GM18499 (cell line): ENCODE data around the gene CCDC78.

Source experiments
- ATAC-seq: cut with Tn5 transposase; IDR thresholded peaks from one replicate; pipeline ENCODE4 v1.9.1; 2021; ENCODE audit warnings: moderate number of reproducible peaks; ENCODE audit not compliant: insufficient read depth, unreplicated experiment

The CCDC78 gene

GRCh38 chr16:740764-741505 lies 14.7 kb upstream of the CCDC78 start, which contains the start of gene CIAO3:
Gene CIAO3 (minus strand): TSS chr16:740997. CDS start chr16:740985, 12 bp downstream.
- ATAC-seq, result no peak

- ATAC-seq, result no peak
Measured at GRCh38 chr16:740459-740763, 14.2 kb upstream of the CCDC78 start.

- no peak for ATAC-seq
Measured at GRCh38 chr16:739560-740458, 13.6 kb upstream of the CCDC78 start.

GRCh38 chr16:736936-737481 lies 10.8 kb upstream of the CCDC78 start:
- no peak for ATAC-seq

- no peak for ATAC-seq
Measured at GRCh38 chr16:735982-736453, 9.8 kb upstream of the CCDC78 start.

- ATAC-seq, result no peak
Measured at GRCh38 chr16:734981-735881, 9.0 kb upstream of the CCDC78 start.

GRCh38 chr16:734208-734980 lies 8.2 kb upstream of the CCDC78 start:
- ATAC-seq, result no peak

- ATAC-seq, result no peak
Measured at GRCh38 chr16:733382-734207, 7.4 kb upstream of the CCDC78 start.

GRCh38 chr16:732936-733335 lies 6.7 kb upstream of the CCDC78 start:
- ATAC-seq, result no peak

- no peak for ATAC-seq
Measured at GRCh38 chr16:732332-732731, 6.1 kb upstream of the CCDC78 start.

- no peak for ATAC-seq
Measured at GRCh38 chr16:730666-731509, 4.6 kb upstream of the CCDC78 start.

- no peak for ATAC-seq
Measured at GRCh38 chr16:729768-730665, 3.8 kb upstream of the CCDC78 start.

- no peak for ATAC-seq
Measured at GRCh38 chr16:728890-729744, 2.9 kb upstream of the CCDC78 start.

- ATAC-seq, result no peak
Measured at GRCh38 chr16:728131-728889, 2.1 kb upstream of the CCDC78 start.
